DMS53 treated with DMSO at 0.1 percent for 48 hours (cell line): ENCODE results near the gene CR1.
"Not testable (repeated sequence)": the region's sequence is repeated elsewhere in the genome, so short reads cannot be mapped to it uniquely, and the experiment has no call there.

Experiments
- DNase-seq: peaks from one replicate; lab custom pipeline; 2025; ENCODE audit not compliant: unreplicated experiment; lab: John Stamatoyannopoulos, UW

The CR1 gene

DNA sequence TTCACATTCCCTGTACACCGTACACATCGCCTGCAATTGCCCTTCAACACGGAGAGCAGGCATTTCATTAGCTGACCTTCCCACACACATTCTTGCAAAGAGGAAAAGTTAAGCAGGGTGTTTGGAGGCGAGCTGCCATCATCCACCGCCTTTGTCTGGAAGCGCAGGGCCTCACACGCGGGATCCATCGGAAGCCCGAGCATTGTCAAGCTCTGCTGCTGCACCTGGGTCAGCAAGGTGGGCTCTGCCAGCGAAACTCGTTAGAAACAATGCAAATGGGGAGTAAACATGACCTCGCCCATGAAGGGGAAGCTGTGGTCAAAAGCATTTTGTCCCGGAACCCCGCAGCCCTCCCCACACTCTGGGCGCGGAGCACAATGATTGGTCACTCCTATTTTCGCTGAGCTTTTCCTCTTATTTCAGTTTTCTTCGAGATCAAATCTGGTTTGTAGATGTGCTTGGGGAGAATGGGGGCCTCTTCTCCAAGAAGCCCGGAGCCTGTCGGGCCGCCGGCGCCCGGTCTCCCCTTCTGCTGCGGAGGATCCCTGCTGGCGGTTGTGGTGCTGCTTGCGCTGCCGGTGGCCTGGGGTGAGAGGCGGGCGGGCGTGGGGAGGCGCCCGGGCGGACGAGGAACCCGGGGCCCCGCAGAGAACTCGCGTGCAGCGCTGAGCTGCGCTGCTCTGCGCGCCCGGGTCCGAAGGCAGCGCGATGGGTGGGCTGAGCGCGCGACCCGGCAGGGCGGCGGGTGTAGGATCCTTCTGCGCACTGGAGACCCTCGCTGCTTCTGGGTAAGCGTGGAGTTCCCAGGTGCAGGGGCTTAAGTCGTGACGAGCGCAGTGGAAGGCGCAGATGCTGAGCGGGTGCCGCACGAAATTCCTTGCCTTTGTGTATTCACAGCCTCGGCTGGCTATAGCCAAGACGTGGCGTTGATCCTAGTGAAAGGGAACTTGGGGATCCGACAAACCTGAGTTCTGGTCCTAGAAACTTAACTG lies at the start of gene CR1:
Gene CR1, plus strand, starts transcription at position 357 of the 992 bp plus-strand sequence. Its CDS starts 111 bp downstream, at position 468.
- peak; percentile 6 for DNase-seq

- no peak for DNase-seq
Observed at GRCh38 chr1:207453710-207454045, 42.3 kb upstream of the CR1 start.

GRCh38 chr1:207454046-207454964 lies 41.7 kb upstream of the CR1 start, which contains the start of gene CR2:
Gene CR2 (plus strand): TSS chr1:207454328. CDS start chr1:207454419, 91 bp downstream.
- peak; percentile 83 for DNase-seq

GRCh38 chr1:207455183-207455754 lies 40.7 kb upstream of the CR1 start:
- no peak for DNase-seq

- no peak for DNase-seq
Observed at GRCh38 chr1:207458414-207458813, 37.5 kb upstream of the CR1 start.

DNA sequence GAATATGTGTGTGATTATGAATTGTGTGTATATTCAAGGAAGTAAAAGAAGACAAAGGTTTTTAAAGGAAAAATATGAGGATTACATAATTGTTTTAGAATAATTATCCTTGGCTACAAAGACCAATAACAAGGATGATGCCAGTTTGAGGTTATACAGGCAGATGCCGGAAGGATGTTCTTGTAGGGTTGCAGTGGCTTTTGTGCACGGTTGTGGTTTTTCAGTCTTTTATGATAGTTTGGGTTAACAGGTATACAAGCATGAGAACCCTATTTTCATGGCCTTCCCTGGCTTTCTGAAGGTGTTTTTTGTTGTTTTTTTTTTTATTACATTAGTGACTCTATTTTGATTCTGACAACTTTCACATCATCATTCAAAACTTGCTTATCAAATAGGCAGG lies 36.9 kb upstream of the CR1 start:
- DNase-seq, result no peak

GRCh38 chr1:207461649-207462048 lies 34.3 kb upstream of the CR1 start:
- DNase-seq, result no peak

- no peak for DNase-seq
Observed at GRCh38 chr1:207462535-207462934, 33.4 kb upstream of the CR1 start.

DNA sequence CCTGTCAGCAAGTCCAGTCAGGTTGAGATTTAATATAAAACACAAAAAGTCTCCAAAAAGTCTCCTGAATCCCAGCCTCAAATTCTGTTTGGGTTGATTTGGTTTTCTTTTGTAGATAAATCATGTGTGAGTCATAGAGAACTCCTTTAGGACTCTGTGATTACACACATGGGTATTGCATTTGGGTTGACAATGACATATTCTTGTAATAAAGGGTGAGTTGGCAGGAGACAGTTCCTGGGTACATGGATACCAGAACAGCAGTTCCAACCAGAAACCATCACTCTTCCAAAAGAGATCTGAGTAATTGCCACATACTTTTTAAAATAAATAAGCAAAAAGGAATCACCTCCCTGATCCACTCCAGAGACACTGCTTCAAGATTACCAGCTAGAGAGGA lies 32.9 kb upstream of the CR1 start:
- DNase-seq, result no peak

DNA sequence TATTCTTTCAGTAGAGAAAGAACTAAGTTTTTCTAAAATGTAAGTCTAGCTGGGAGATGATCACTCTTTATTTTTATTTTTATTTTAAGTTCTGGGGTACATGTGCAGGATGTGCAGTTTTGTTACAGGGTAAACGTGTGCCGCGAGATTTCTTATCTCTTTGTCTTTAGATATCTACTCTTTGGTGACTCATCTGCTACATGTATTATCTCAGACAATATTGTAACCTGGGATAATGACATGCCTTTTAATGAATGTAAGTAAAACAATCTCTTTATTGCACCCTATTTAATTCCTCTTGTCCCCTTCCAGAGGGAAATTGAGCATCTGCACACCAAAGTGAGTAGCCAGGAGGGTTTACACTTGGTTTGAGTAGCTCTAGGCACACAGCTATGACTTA lies 32.4 kb upstream of the CR1 start:
- DNase-seq, result no peak

GRCh38 chr1:207470927-207471326 lies 25.0 kb upstream of the CR1 start:
- no peak for DNase-seq

DNA sequence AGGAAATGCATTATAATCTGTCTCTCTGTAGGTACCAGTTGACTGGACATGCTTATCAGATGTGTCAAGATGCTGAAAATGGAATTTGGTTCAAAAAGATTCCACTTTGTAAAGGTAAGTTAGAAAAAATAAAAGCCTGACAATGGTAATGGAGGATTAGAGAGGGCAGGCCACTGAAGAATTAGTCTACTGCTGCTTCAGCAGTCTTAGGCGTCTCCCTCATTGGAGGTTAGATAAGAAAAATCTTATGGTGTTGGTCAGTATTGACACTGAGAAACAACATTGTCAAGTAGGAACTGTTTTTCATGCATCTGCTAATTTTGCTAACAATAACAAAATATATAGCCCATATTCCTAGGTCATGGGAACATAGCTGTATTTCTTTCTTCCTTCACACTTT lies 21.7 kb upstream of the CR1 start:
- no peak for DNase-seq

- DNase-seq, result no peak
Observed at GRCh38 chr1:207486198-207486597, 9.8 kb upstream of the CR1 start.

GRCh38 chr1:207487636-207488035 lies 8.3 kb upstream of the CR1 start:
- DNase-seq, result no peak

DNA sequence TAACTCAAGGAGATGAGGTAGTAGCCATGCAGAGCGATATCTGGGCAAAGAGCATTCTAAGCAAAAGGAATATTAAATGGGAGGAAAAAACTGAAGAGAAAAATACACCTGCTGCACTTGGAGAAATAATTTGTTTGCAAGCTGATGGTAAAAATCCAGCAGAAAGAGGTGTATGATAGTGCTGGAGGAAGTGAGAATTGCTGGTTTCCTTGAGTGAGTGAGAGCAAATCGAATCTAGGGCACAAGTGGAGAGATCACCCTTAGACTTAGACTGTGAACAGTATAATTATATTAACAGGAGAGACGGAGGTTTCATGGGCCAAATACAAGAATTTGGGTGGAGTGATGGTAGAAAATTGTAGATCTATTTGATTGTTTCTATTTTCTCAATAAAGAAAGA lies 2.7 kb upstream of the CR1 start:
- DNase-seq, result no peak

DNA sequence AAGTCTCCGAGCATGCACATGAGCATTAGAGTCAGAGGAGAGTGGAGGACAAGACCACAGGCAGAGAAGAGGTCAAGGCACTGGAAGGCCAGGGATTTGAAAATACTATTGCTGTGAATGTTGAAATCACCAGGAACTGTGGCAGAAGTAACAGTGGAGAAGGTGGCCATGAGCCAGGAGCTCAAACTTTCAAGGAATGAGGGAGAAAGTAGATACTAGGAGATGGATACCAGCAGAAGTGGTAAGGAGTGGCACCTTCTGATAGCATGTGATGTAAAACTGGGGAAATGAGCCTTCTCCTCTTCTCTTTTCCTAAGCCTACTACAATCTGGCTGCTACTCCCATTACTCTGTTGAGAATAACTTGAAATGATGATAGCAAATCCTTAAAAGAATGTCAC lies 1.8 kb upstream of the CR1 start:
- no peak for DNase-seq

GRCh38 chr1:207495281-207495680 lies 676 bp upstream of the CR1 start:
- DNase-seq, result not testable (repeated sequence)

DNA sequence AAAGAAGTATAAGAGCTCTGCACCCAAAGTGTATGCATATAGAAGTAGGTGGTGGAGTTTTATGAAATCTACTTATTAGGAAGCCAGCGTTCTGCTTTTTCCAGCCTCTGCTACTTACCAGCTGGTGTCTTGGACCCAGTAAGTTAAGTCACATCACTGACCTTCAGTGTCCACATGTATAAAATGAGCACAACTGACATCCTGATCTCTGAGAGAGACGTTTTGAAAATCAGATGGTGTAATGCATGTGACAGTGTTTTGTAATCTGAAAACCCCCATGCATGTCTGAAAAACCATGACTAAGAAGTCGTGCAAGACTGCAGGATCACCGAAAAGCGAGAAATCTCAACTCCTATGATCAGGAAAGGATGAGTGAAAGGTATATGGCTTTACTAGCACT lies 2.0 kb downstream of the CR1 start:
- no peak for DNase-seq

DNA sequence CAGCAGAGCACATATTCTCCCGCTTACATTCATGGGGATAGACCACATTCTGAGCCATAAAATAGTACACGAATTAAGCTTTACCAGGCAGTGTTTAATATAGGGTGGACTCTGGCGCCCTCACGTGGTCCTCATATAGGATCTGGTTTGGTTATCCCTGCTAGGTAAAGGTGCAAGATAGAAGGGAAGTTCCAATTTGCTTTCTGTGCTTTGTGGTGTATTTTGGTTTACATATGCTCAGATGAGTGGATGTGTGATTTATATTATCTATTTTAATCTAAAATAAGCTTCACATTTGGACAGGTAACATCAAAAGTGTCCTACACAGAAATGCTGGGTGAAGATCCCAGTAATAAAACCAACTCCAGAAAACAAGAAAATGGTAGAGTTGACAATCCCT lies 3.6 kb downstream of the CR1 start:
- DNase-seq, result peak; percentile 84

- DNase-seq, result no peak
Observed at GRCh38 chr1:207500306-207500705, 4.3 kb downstream of the CR1 start.

DNA sequence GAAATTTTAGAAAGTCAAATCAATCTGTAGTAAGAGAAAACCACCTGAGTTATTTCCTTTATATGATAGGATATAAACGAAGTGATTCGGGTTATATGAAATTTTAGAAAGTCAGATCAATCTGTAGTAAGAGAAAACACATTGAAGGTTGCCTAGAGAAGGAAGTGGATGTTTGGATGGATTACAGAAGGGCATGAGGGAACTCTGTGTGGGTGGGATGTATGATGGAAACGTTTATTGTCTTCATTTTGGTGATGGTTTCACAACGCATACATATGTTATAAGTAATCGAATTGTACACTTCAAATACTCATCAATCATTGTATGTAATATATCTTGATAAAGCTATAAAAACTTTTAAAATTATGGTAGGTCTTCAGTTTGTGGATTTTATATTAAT lies 5.1 kb downstream of the CR1 start:
- DNase-seq, result no peak
